Parathyroid adenoma (tissue), 2 donors: Measurements from ENCODE around the gene SLC17A5.

ENCODE experiments used
- H2AFZ ChIP-seq: fragments of 300-600 bp; sonication (generic); one replicate; pipeline ENCODE4 v1.7.0; 2017; ENCODE audit warnings: antibody characterized with exemption, mild to moderate bottlenecking
- H3K27ac ChIP-seq: fragments of 300-600 bp; sonication (generic); one replicate; pipeline ENCODE4 v1.7.0; 2017
- H3K27me3 ChIP-seq: fragments of 300-600 bp; sonication (generic); one replicate; pipeline ENCODE4 v1.7.0; 2017; ENCODE audit warnings: low read length; ENCODE audit not compliant: control insufficient read depth, insufficient read depth
- H3K36me3 ChIP-seq: fragments of 300-600 bp; sonication (generic); one replicate; pipeline ENCODE4 v1.7.0; 2017; ENCODE audit warnings: low read length; ENCODE audit not compliant: control insufficient read depth, insufficient read depth
- H3K4me1 ChIP-seq: fragments of 300-600 bp; sonication (generic); one replicate; pipeline ENCODE4 v1.7.0; 2017; ENCODE audit warnings: control low read depth
- H3K4me2 ChIP-seq: fragments of 300-600 bp; sonication (generic); one replicate; pipeline ENCODE4 v1.7.0; 2017; ENCODE audit warnings: low read length
- H3K4me3 ChIP-seq: fragments of 300-600 bp; sonication (generic); one replicate; pipeline ENCODE4 v1.7.0; 2017; ENCODE audit warnings: low read depth, low read length
- H3K79me2 ChIP-seq: fragments of 300-600 bp; sonication (generic); one replicate; pipeline ENCODE4 v1.7.0; 2017; ENCODE audit warnings: control low read depth
- H3K9ac ChIP-seq: fragments of 300-600 bp; sonication (generic); one replicate; pipeline ENCODE4 v1.7.0; 2017; ENCODE audit warnings: mild to moderate bottlenecking
- H3K9me3 ChIP-seq: fragments of 300-600 bp; sonication (generic); one replicate; pipeline ENCODE4 v1.7.0; 2017; ENCODE audit warnings: low read length; ENCODE audit not compliant: control insufficient read depth
- CTCF ChIP-seq: fragments of 300-600 bp; sonication (generic); IDR thresholded peaks from one replicate; pipeline ENCODE4 v1.7.0; 2017; ENCODE audit warnings: antibody characterized with exemption, mild to moderate bottlenecking
- donor health status: primary hyperparathyroidism.

Gene SLC17A5

GRCh38 chr6:73610444-73611275 lies 43.1 kb downstream of the SLC17A5 start:
- Histone ChIP-seq H3K4me3 (no peak overlapping the region), H3K9me3 (no peaks in the 10 kb centered on the region), H3K36me3 (no peaks in the 10 kb centered on the region), H3K79me2 (peaks cover 2% of the 10 kb centered on the region), H3K9ac (no peak overlapping the region), H3K27ac (no peak overlapping the region), H3K4me2 (no peak overlapping the region), H3K27me3 (no peaks in the 10 kb centered on the region), H2AFZ (no peak overlapping the region), H3K4me1 (no peaks in the 10 kb centered on the region)
- peak; percentile 70 for TF ChIP-seq CTCF

DNA sequence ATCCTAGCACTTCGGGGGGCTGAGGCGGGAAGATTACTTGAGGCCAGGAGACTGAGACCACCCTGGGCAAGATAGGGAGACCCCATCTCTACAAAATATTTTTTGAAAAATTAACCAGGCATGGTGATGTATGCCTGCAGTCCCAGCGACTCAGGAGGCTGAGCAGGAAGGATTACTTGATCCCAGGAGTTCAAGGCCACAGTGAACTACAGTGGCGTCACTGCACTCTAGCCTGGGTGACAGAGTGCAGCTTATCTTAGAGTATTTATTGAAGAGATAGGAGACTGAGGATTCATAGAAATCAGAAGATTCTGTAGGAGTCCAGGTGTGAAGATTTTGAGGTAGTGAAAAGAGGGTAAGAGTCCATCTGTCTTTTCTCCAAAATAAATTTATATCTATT lies 45.0 kb downstream of the SLC17A5 start:
- Histone ChIP-seq H3K27ac (no peak overlapping the region), H3K36me3 (no peaks in the 10 kb centered on the region), H3K27me3 (no peaks in the 10 kb centered on the region), H3K79me2 (no peaks in the 10 kb centered on the region), H3K4me3 (no peak overlapping the region), H3K9ac (no peak overlapping the region), H3K9me3 (no peaks in the 10 kb centered on the region), H3K4me2 (no peak overlapping the region), H3K4me1 (no peaks in the 10 kb centered on the region), H2AFZ (no peak overlapping the region)
- no peak for TF ChIP-seq CTCF

DNA sequence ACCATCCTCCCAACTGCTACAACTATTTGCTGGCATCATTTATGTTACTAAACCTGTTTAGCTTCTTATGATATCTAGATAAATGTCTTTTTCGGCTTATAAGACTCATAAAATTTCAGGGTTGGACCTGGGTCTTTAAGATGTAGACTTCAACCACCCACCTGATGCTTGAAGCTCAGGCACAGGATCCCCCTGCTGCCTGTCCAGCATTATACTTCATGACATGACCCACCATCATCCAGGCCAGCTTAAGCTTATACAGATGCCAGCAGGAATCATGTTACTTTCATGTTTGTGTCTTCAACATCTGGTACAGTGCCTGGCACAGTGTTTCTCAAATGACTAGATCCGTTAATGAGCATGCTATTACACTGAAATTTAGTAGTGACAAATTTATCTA lies 47.4 kb downstream of the SLC17A5 start:
- Histone ChIP-seq H2AFZ (no peak overlapping the region), H3K36me3 (no peaks in the 10 kb centered on the region)
- no peak for TF ChIP-seq CTCF

GRCh38 chr6:73604461-73604860 lies 49.3 kb downstream of the SLC17A5 start:
- H3K79me2 ChIP-seq = no peaks in the 10 kb centered on the region
- TF ChIP-seq CTCF = no peak
- no peak overlapping the region for H3K4me2 ChIP-seq
- H3K27ac ChIP-seq = peak overlapping the region; percentile 43
- H3K36me3 ChIP-seq = no peaks in the 10 kb centered on the region
- H3K4me1 ChIP-seq = no peaks in the 10 kb centered on the region
- H3K9me3 ChIP-seq = no peaks in the 10 kb centered on the region
- no peaks in the 10 kb centered on the region for H3K27me3 ChIP-seq
- H3K9ac ChIP-seq = no peak overlapping the region
- no peak overlapping the region for H2AFZ ChIP-seq
- H3K4me3 ChIP-seq = no peak overlapping the region

More for the DNA sequence above, 47.4 kb downstream of the SLC17A5 start:
- Histone ChIP-seq H3K27ac (no peak overlapping the region), H3K79me2 (no peaks in the 10 kb centered on the region), H3K4me2 (no peak overlapping the region), H3K9ac (no peak overlapping the region), H3K27me3 (no peaks in the 10 kb centered on the region), H3K4me3 (no peak overlapping the region), H3K4me1 (no peaks in the 10 kb centered on the region), H3K9me3 (no peaks in the 10 kb centered on the region)

DNA sequence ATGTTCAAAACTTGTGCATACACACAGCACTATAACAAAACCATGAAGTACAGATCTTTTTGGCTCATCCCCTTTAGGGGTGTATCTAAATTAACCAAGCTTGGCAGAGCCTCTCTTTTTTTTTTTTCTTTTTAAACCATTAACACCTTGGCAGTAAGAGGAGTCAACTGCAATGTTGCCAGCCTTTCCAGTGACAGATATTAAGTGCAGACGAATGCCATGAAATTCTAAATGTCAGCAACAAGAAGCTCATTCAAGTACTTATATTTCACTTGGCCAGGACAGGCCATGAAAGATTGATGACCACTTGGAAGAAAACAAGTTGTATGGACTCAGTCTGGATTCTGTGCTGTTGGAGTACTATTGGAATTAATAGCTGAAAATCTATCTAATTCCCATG lies 49.8 kb downstream of the SLC17A5 start:
- Histone ChIP-seq H3K27me3 (no peaks in the 10 kb centered on the region), H2AFZ (no peak overlapping the region), H3K4me2 (no peak overlapping the region), H3K9ac (no peak overlapping the region), H3K4me1 (no peaks in the 10 kb centered on the region), H3K4me3 (no peak overlapping the region), H3K27ac (peak overlapping the region; percentile 43), H3K9me3 (no peaks in the 10 kb centered on the region), H3K79me2 (no peaks in the 10 kb centered on the region), H3K36me3 (no peaks in the 10 kb centered on the region)
- no peak for TF ChIP-seq CTCF
